NOMO-1 treated with dmso at 0.1 percent for 144 hours (cell line): ENCODE results near the gene CRMP1.
A peak's percentile ranks its signal among the peaks of the same experiment; 100 is the strongest.
"Not testable (repeated sequence)": the region's sequence is repeated elsewhere in the genome, so short reads cannot be mapped to it uniquely, and the experiment has no call there.

Experiments
- DNase-seq: peaks from one replicate; lab custom pipeline; 2025; ENCODE audit not compliant: unreplicated experiment; lab: John Stamatoyannopoulos, UW

CRMP1 gene

DNA sequence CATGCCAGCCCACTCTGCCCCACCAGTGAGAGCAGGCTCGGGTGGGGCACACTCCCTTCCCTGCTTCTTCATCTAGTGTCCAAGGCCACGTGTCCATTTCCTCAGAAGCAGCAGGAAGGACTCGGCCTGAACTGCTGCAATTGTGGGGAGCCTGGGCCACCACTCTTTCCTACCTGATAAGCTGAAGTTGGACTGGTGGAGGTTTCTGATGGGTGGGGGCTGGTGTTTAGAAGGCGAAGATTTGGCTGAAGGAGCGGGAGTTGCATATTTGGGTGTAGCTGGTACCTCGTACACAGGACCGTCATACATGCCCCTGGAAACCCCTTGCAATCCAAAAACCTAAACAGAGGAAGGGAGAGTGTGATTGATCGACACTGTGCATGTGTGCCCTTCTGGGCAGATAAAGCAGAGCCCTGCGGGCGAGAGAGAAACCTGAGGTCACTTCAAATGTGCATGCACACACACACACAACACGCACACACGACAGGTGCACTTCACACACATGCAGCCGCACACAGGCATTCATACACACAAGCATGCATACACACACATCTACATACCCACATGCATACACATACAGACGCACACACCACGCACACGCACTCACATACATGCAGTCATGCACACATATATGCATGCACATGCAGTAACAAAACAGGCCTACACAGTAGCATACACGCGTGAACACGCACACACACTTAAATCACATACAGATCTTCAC, 67.4 kb downstream of the CRMP1 start:
- no peak for DNase-seq

DNA sequence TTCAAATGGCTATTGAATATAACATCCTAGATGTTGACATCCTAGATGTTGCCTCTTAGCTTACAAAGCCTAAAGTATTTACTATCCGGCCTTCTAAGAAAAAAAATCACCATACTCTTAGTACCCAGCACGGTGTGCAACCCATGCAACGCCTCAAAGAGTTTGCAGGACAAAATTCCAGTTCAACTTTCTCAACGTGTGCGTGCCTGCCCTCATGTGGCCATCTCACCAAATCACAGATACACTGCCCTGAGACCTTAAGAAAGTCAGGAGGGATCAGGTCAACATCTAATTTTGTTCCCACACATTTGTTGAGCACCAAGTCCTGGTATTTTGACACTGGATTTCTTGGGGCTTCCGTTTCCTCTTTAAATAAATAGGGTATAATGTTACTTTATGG, 68.3 kb downstream of the CRMP1 start:
- DNase-seq: no peak

- no peak for DNase-seq
These were observed 68.7 kb downstream of the CRMP1 start for GRCh38 chr4:5824227-5824626.

DNA sequence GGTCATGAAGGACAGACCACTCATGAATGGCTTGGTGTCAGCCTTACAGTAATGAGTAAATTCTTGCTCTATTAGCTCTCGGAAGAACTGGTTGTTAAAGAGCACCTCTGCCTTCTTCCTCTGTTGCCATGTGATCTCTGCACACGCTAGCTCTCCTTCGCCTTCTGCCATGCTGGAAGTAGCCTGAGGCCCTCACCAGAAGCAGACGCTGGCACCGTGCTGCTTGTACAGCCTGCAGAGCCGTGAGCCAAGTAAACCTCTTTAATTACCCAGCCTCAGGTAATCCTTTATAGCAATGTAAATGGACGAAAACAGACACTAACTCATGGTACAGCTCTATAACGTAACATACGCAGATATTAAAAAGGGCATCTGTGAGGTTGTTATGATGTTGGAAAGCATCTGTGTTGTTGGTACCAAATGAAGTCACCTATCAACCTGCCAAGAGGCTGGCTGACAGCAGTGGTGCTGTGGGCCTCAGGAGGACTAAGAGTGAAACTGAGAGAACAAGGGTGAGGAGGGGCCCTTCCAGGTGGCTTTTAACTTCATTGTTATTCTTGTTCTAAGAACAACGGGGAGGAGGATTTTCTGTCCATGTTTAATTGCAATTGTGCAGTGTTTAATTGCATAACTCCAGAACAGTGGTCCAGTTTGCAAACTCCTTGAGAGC, 69.2 kb downstream of the CRMP1 start:
- DNase-seq: no peak

DNA sequence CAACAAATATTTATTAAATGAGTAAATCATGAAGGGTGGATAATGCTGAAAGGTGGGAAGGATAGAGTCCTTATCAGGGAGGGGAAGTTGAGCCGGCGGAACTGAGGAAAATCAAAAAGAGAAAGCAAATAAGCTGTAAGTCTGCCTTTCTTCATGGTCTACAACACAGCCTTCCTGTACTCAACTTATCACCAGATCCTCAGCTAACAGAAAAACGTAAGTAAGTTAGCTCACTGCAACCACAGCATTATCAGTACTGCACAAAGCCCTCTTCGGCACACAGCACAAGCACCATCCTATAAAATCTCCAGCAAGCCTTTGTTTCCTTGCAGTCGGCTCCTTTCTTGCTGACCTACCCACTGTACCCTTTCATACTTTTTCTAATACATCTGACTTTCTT, 70.3 kb downstream of the CRMP1 start:
- no peak for DNase-seq

GRCh38 chr4:5821665-5822358, 71.1 kb downstream of the CRMP1 start:
- no peak for DNase-seq

- no peak for DNase-seq
These were observed 76.0 kb downstream of the CRMP1 start for GRCh38 chr4:5816851-5817375.

DNA sequence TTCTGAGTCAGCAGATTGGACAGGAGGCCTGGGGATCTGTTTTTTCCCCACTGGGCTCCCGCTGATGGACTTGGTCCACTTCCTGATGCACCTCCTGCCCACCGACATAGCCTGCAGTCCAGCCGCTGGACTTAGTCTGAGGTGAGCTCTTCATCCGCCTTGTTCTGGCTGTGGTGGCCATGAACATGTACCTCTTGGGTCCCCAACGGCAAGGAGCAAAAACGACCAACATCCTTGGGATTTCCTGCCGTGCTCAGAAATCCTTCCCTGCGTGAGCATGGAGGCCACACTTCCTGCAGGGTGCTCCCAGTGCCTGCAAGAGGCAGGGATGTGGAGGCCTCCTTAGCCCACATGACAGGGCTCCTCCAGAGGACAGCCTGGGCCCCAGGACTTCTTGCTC, 76.8 kb downstream of the CRMP1 start:
- DNase-seq: no peak

DNA sequence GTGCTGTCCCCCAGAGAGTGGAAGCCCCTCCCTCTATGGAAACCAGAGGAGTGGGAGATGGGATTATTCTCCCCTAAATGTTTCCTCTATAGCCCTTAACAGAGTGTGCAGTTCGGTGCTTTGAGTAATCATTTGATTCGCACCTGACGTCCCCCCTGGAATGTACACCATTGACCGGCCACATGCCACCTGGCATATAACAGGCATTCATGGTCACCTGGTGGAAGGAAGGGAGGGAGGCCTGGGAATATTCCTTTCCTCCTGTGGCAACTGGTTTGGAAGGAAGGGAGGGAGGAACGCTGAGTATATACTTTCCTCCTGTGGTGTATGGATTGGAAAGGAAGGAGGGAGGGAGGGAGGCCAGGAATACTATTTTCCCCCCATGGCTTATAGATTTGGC, 77.2 kb downstream of the CRMP1 start:
- no peak for DNase-seq

- no peak for DNase-seq
These were observed 78.5 kb downstream of the CRMP1 start for GRCh38 chr4:5814421-5814820.

GRCh38 chr4:5813882-5814255, 79.0 kb downstream of the CRMP1 start:
- DNase-seq: no peak

DNA sequence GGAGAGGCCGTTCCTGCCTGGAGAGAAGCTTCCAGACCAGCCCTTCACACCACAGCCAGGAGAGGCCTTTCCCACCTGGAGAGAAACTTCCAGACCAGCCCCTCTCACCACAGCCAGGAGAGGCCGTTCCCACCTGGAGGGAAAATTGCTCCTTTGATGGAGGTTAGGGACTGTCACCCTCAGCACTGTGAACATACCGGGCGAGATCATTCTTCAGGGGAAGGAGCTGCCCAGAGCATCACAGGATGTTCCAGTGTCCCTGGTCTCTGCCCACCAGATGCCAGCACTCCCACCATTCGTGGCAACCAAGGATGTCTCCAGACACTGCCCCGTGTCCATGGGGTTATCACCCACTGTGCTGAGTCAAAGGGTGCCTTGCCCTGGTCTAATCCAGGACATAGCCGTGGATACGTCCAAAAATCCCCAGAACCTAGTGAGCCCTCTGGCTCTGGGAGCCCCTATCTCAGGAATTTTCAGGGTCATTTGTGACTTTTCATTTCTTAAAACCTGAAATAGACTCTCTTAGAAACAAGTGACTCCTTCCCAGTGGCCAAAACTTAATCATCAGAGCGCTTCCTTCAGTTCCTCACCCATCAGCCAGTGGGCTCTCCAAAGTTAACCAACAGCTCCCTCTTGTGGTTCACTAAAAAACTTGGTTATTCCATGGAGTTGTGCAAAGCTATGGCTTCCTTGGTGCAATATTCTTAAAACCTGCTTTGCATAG, 80.2 kb downstream of the CRMP1 start:
- peak; percentile 43 for DNase-seq

DNA sequence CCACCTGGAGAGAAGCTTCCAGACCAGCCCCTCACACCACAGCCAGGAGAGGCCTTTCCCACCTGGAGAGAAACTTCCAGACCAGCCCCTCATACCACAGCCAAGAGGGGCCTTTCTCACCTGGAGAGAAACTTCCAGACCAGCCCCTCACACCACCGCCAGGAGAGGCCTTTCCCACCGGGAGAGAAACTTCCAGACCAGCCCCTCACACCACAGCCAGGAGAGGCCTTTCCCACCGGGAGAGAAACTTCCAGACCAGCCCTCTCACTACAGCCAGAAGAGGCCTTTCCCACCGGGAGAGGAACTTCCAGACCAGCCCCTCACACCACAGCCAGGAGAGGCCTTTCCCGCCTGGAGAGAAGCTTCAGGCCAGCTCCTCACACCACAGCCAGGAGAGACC, 80.8 kb downstream of the CRMP1 start:
- not testable (repeated sequence) for DNase-seq

GRCh38 chr4:5810770-5811430, 82.0 kb downstream of the CRMP1 start:
- DNase-seq: no peak

GRCh38 chr4:5810151-5810550, 82.7 kb downstream of the CRMP1 start:
- no peak for DNase-seq

- no peak for DNase-seq
These were observed 83.6 kb downstream of the CRMP1 start for GRCh38 chr4:5809216-5809776.

GRCh38 chr4:5808081-5808741, 84.7 kb downstream of the CRMP1 start:
- no peak for DNase-seq

DNA sequence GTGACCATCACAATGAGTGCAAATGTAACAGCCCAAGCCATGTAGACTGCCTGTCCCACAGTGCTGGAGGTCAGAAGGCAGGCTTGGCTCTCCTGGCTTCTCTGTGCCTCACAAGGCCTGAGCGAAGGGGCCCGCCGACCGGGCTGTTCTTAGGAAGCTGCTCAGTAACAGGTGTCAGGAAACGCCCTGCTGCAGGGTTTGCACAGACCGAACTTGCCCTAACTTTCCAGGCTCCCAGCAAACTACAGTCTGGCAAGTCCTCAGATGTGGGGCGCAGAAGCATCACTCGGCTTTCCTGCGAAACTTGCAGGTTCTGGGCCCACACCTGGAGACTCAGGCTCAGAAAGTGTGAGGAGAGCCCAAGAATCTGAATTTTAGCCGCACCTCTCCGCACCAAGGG, 87.6 kb downstream of the CRMP1 start:
- no peak for DNase-seq

- no peak for DNase-seq
These were observed 88.2 kb downstream of the CRMP1 start for GRCh38 chr4:5804656-5805055.

GRCh38 chr4:5802565-5802964, 90.3 kb downstream of the CRMP1 start:
- DNase-seq: no peak
